H1 (cell line): ENCODE measurements around the gene CEMIP2. TPM values are rescaled to one million over a fixed set of nuclear protein-coding genes. Genes with fewer than 3 reads are reported as not detected.

Experiments used
- CBX5 ChIP-seq: fragments of 300-800, 300-1000 bp; sonication (generic); IDR thresholded peaks from 2 replicates; pipeline ENCODE4 v1.7.1; 2016; ENCODE audit warnings: antibody characterized with exemption, low read length, low read depth
- CEBPB ChIP-seq: IDR thresholded peaks from 2 replicates; pipeline ENCODE4 v1.6.1; 2012; ENCODE audit warnings: low read depth, low read length
- HDAC6 ChIP-seq: IDR thresholded peaks from one replicate; pipeline ENCODE4 v1.7.1; 2012; ENCODE audit warnings: low read depth, mild to moderate bottlenecking, inconsistent platforms, low read length, moderate library complexity
- SP2 ChIP-seq: IDR thresholded peaks from 2 replicates; pipeline ENCODE4 v1.6.1; 2012; ENCODE audit warnings: mild to moderate bottlenecking, low read length, inconsistent platforms
- SRF ChIP-seq: IDR thresholded peaks from 2 replicates; pipeline ENCODE4 v1.6.1; 2011; ENCODE audit warnings: mild to moderate bottlenecking, low read depth, low read length, moderate library complexity
- polyA plus RNA-seq, 7 experiments: library from polyadenylated mRNA; depleted of rRNA in 3 of 7; stranded (reverse) in 5 of 7; unstranded in 2 of 7; fragments of >200 nt in 5 of 7; fragments of 200-250 nt in 2 of 7; gene quantifications; 1 replicate in 5 of 7; 2 replicates in 1 of 7; 4 replicates in 1 of 7; pipeline versions ENCODE4 v1.2.1 to v1.2.3, GENCODE V29; 2011 to 2013; ENCODE audit warnings: missing spikeins in 2 of 7, mixed read lengths in 2 of 7
- total RNA-seq: library from RNA; stranded (reverse); fragmentation: NEBNext Ultra II Directional; extraction: Animal tissue kit (Norgen Biotek cat#: 25700); gene quantifications from 2 replicates; pipeline ENCODE4 v1.2.1, GENCODE V29; 2021

Gene CEMIP2
- total and polyA plus RNA-seq, 2 of the 8 experiments (the other 6 are each of a cell fraction or from before 2014, with no cell fraction given): 25.2 to 52.1 TPM

GRCh38 chr9:71703172-71703872 is 65.0 kb downstream of the CEMIP2 start (continued):
- TF ChIP-seq SRF (no peak), CEBPB (no peak), HDAC6 (no peak), SP2 (no peak), CBX5 (no peak)
